GM20000 (cell line): ENCODE results near the gene MTMR1.

ENCODE experiments used
- DNase-seq: peaks from one replicate; pipeline ENCODE4 v3.0.0; 2012; ENCODE audit warnings: low spot score
- TF ChIP-seq, protein P1 (sequence below): IDR thresholded peaks from 2 replicates; pipeline ENCODE4 v1.5.1; 2012; ENCODE audit warnings: mild to moderate bottlenecking, control low read depth; ENCODE audit errors: extremely low read depth, missing control alignments

MTMR1 gene

DNA sequence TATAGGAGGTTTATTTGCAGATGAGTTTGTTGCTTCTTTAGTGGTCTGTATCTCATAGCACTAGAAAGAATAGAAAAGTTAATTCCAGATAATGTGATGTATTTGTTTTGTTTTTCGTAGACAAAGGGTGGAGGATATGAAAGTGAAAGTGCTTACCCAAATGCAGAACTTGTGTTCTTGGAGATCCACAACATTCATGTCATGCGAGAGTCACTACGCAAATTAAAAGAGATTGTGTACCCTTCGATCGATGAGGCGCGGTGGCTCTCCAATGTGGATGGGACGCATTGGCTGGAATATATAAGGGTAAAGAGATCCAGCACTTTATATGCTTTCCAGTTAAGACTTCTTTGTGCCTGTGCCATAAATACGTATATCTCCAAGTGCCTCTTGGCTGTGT lies 43.3 kb downstream of the MTMR1 start:
- DNase-seq: peak; percentile 8
- TF ChIP-seq, protein P1, sequence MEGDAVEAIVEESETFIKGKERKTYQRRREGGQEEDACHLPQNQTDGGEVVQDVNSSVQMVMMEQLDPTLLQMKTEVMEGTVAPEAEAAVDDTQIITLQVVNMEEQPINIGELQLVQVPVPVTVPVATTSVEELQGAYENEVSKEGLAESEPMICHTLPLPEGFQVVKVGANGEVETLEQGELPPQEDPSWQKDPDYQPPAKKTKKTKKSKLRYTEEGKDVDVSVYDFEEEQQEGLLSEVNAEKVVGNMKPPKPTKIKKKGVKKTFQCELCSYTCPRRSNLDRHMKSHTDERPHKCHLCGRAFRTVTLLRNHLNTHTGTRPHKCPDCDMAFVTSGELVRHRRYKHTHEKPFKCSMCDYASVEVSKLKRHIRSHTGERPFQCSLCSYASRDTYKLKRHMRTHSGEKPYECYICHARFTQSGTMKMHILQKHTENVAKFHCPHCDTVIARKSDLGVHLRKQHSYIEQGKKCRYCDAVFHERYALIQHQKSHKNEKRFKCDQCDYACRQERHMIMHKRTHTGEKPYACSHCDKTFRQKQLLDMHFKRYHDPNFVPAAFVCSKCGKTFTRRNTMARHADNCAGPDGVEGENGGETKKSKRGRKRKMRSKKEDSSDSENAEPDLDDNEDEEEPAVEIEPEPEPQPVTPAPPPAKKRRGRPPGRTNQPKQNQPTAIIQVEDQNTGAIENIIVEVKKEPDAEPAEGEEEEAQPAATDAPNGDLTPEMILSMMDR: no peak

DNA sequence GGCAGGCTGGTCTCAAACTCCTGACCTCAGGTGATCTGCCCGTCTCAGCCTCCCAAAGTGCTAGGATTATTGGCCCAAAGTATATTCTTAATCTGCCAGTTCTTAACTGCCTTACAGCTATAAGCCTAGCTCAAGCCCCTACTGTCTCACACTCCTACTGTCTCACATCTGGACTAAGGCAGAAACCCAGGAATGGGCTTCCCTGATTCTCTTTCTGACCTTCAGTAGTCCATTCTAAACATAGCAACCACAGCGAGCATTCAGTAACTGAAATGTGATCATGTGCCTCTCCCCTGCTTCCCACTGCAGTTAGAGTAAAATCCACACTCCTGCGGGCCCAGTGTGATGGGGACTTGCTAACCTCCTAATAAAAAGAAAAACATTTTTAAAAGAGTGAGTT lies 58.9 kb downstream of the MTMR1 start:
- TF ChIP-seq, protein P1: no peak
- DNase-seq: no peak

DNA sequence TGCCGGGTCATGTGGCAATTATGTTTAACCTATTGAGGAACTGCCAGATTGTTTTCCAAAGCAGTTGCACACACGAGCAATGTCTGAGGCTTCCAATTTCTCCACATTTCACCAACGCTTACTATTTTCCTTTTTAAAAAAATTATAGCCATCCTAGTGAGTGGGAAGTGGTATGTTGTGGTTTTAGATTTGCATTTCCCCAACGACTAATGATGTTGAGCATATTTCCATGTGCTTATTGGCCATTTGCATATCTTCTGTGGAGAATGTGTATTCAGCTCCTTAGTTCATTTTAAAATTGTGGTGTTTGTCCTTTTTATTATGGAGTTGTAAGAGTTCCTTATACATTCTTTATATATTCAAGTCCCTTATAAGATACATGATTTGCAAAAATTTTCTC lies 60.2 kb downstream of the MTMR1 start:
- TF ChIP-seq, protein P1: no peak
- DNase-seq: no peak

DNA sequence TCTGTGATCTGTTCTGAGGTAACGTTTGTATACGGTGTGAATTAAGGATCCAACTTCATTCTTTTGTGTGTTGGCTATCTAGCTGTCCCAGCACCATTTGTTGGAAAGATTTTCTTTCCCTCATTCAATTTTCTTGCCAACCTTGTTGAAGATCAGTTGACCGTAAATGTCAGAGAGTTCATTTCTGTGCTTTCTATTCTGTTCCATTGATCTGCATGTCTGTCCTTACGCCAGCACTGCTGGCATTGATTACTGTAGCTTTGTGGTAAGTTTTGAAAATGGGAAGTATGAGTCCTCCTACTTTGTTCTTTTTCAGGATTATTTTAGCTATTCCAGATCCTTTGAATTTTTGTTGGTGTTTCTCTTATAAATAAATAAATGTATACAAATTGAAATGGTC lies 60.8 kb downstream of the MTMR1 start:
- DNase-seq: no peak
- TF ChIP-seq, protein P1: no peak

DNA sequence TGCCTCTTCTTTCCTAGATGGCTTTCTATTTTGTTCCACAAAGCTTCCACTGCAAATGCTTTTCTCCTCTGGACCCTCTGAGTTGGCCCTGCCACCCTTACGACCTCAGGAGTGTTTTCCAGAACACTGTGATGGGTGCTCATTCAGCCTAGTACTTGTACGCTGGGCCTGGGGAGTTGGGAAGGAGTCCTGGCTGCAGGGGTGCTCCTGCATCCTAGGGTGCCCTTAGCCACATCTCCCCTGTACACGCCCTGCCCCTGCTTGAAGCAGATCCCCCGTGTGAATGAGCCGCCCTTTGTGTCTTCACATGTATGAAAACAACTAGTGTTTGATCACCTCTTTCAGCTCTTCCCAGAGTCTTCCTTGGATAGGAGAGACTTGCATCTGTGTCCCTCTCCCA lies 64.2 kb downstream of the MTMR1 start:
- TF ChIP-seq, protein P1: no peak
- DNase-seq: no peak

DNA sequence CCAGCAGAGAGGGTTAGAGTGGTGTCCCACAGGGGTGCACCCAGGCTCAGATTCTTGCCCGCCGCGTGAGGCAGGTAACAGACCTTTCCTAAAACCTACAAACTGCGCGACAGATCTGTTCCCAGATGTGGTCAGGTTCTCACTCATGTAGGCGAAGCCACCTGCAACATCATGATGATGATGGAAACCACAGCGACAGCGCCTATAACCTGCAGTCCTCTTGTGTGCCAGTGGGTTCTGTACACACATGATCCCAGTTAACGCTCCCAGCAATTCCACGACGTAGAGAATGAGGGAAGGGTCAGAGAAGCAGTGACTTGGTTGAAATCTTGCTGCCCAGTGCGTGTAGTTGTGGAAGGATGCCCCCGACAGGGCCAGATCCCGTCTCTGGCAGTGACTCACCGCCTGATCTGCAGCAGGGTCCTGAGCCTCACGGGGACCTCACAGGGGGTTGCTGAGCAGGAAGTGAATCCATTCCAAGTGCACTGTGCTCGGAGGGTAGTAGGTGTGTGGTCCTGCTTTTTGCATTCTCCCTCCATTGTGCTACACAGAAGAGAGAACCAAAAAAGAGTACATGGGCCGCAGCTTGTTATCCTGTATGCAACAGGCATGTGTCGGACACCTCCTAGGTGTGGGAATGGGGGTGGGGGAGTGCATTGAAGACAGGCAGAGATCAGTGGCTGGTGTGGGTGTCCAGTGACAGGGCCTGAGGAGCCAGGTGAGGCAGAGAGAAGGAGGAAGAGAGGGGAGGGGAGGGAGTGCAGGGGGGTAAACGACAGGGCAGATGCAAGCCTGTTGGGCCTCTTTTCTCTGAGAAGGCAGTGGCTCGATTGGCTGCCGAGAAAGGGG lies 66.6 kb downstream of the MTMR1 start:
- TF ChIP-seq, protein P1: no peak
- DNase-seq: no peak

DNA sequence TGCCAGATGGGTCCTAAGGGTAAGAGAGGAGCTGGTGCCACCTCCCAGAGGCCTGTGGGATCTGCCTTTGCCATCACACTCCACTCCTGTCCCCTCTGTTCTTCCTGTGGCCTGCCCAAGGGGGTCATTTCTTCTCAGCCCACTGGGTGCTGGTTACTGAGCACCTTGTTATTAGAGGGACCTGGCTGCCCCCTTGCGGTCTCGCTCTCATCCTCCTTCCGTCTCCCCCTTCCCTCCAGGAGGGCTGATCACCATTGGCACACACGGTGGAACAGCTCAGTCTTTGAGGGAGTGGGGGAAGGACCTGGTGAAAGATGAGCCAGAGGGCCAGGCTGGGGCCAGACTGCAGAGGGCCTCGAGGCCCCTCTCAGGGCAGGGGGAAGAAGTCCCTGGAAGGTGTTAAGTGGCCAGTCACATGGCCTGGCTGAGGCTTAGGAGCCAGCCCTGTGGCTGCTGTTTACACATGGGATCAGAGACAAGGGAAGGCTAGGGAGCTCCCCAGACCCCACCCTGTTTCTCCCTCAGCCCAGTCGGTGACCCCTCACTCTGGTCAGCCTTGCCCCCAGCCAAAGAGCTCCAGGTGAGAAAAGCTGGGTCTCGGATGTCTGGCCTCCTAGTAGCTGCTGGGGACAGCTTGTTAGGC lies 68.1 kb downstream of the MTMR1 start:
- TF ChIP-seq, protein P1: no peak
- no peak for DNase-seq
